ENCODE data around the gene TXNDC16. TPM values are rescaled to one million over a fixed set of nuclear protein-coding genes. Genes with fewer than 3 reads are reported as not detected.

Gene TXNDC16
- total and polyA plus RNA-seq, 2 donors (not counting 3 experiments of a cell fraction or from before 2014, with no cell fraction given) = 2.3 to 4.5 TPM

GRCh38 chr14:52485350-52485960, 66.8 kb downstream of the TXNDC16 start:
- Histone ChIP-seq H3K9me1 (replicated peaks; ENCODE audit: control insufficient read depth, extremely low read depth, insufficient read depth, low read length) (no peaks in the 10 kb centered on the region), H3K79me2 (ENCODE audit: control insufficient read depth, insufficient read depth, low read length) (no peaks in the 10 kb centered on the region), H3K36me3 (ENCODE audit: control insufficient read depth in 2 of 2, extremely low read depth in 1 of 2, insufficient read depth in 2 of 2, low read length in 2 of 2) (no peaks in the 10 kb centered on the region), H3K4me3 (replicated peaks in 1 of 3; ENCODE audit: insufficient read depth in 1 of 3, low read depth in 1 of 3, low read length in 3 of 3) (no peak overlapping the region), H3K4me1 (ENCODE audit: control insufficient read depth, extremely low read depth, insufficient read depth, low read length) (no peaks in the 10 kb centered on the region), H2AFZ (ENCODE audit: low read depth, low read length) (no peak overlapping the region), H3K27me3 (ENCODE audit: control insufficient read depth in 2 of 2, insufficient read depth in 2 of 2, low read length in 2 of 2) (no peaks in the 10 kb centered on the region), H3K27ac (ENCODE audit: insufficient read depth, low read depth, low read length) (no peak overlapping the region), H4K20me1 (replicated peaks; ENCODE audit: control insufficient read depth, extremely low read depth, insufficient read depth, low read length) (no peaks in the 10 kb centered on the region), H3K9me3 (replicated peaks; ENCODE audit: control insufficient read depth, insufficient read depth, low read length) (no peaks in the 10 kb centered on the region), H3K9ac (replicated peaks; ENCODE audit: extremely low read depth, insufficient read depth, low read length) (no peak overlapping the region), H3K4me2 (ENCODE audit: insufficient read depth, low read length) (no peak overlapping the region)
- ChIA-PET CTCF (interaction anchor here (0.6 to 1.4 kb wide), 2 partner anchors 9 to 11 kb away, joined by 4 read pairs; no protein-coding TSS in a partner anchor), POLR2A (no interaction called here)
- dilution Hi-C loops (cut with MboI; ENCODE audit: extremely low pct_ligation_motif_present, low sequenced_read_pairs) = no loop called here
- no peak for TF ChIP-seq POLR2A (IDR thresholded peaks at IDR 0.05; ENCODE audit: low read depth, low read length)
- TF ChIP-seq FOS (IDR thresholded peaks at IDR 0.05; ENCODE audit: borderline replicate concordance, insufficient read depth, low read length) = peak; percentile 32
- intact Hi-C loops (cut with micrococcal nuclease) = no loop called here
- BruUV-seq (replicated peaks) = no TSS peak
- no peak for FAIRE-seq
- DNase-seq (ENCODE audit: low read depth, low spot score) = no peak

GRCh38 chr14:52481864-52482263, 70.4 kb downstream of the TXNDC16 start:
- POLR2A ChIA-PET = no interaction called here

More at GRCh38 chr14:52481864-52482263, 70.4 kb downstream of the TXNDC16 start:
- dilution Hi-C loops (cut with MboI; ENCODE audit: extremely low pct_ligation_motif_present, low sequenced_read_pairs) = no loop called here
- Histone ChIP-seq H3K27me3 (ENCODE audit: control insufficient read depth in 2 of 2, insufficient read depth in 2 of 2, low read length in 2 of 2) (no peaks in the 10 kb centered on the region), H3K4me3 (replicated peaks in 1 of 3; ENCODE audit: insufficient read depth in 1 of 3, low read depth in 1 of 3, low read length in 3 of 3) (no peak overlapping the region), H3K27ac (ENCODE audit: insufficient read depth, low read depth, low read length) (no peak overlapping the region), H3K4me2 (ENCODE audit: insufficient read depth, low read length) (no peak overlapping the region), H3K36me3 (ENCODE audit: control insufficient read depth in 2 of 2, extremely low read depth in 1 of 2, insufficient read depth in 2 of 2, low read length in 2 of 2) (no peaks in the 10 kb centered on the region), H3K79me2 (ENCODE audit: control insufficient read depth, insufficient read depth, low read length) (no peaks in the 10 kb centered on the region), H3K9me3 (replicated peaks; ENCODE audit: control insufficient read depth, insufficient read depth, low read length) (no peaks in the 10 kb centered on the region), H2AFZ (ENCODE audit: low read depth, low read length) (no peak overlapping the region), H3K9me1 (replicated peaks; ENCODE audit: control insufficient read depth, extremely low read depth, insufficient read depth, low read length) (no peaks in the 10 kb centered on the region), H3K9ac (replicated peaks; ENCODE audit: extremely low read depth, insufficient read depth, low read length) (no peak overlapping the region), H4K20me1 (replicated peaks; ENCODE audit: control insufficient read depth, extremely low read depth, insufficient read depth, low read length) (no peaks in the 10 kb centered on the region), H3K4me1 (ENCODE audit: control insufficient read depth, extremely low read depth, insufficient read depth, low read length) (no peaks in the 10 kb centered on the region)
- DNase-seq (ENCODE audit: low read depth, low spot score) (no peak), FAIRE-seq (no peak)
- intact Hi-C loops (cut with micrococcal nuclease) = no loop called here
- TF ChIP-seq POLR2AphosphoS5 (IDR thresholded peaks at IDR 0.05; ENCODE audit: insufficient read depth, low read depth, low read length) (no peak), JUN (IDR thresholded peaks at IDR 0.05; ENCODE audit: borderline replicate concordance, insufficient read depth, insufficient read length, low read depth) (no peak), POLR2A (IDR thresholded peaks at IDR 0.05; ENCODE audit: low read depth, low read length) (no peak), MYC (IDR thresholded peaks at IDR 0.05; ENCODE audit: low read depth, low read length) (no peak), EZH2 (IDR thresholded peaks at IDR 0.05; ENCODE audit: borderline replicate concordance, low read depth, low read length, severe bottlenecking) (no peak), MAX (IDR thresholded peaks at IDR 0.05; ENCODE audit: insufficient read depth, insufficient read length) (no peak), CTCF (IDR thresholded peaks at IDR 0.05; ENCODE audit: extremely low read depth in 1 of 2, insufficient read depth in 1 of 2, low read depth in 1 of 2, low read length in 2 of 2) (no peak), GATA2 (IDR thresholded peaks at IDR 0.05; ENCODE audit: insufficient read depth, insufficient read length, low read depth, low read length) (no peak), FOS (IDR thresholded peaks at IDR 0.05; ENCODE audit: borderline replicate concordance, insufficient read depth, low read length) (no peak)
- BruUV-seq (replicated peaks) = no TSS peak
- CTCF ChIA-PET = no interaction called here
